Endodermal cell (in vitro differentiated cells): Measurements from ENCODE around the gene SGPP1. TPM values are rescaled to one million over a fixed set of nuclear protein-coding genes. Genes with fewer than 3 reads are reported as not detected.

Experiments used
- total RNA-seq, 2 donors: library from RNA; stranded (reverse); fragmentation: NEBNext Ultra II Directional in 1 of 2; extraction: Animal tissue kit (Norgen Biotek cat#: 25700) in 1 of 2; gene quantifications; 2 replicates in 1 of 2; 3 replicates in 1 of 2; pipeline ENCODE4 v1.2.1, GENCODE V29; 2021

The SGPP1 gene
- total RNA-seq, 2 donors from 2014 or later: 15.5 to 18.4 TPM

Other genes with a start within 250 kb of the SGPP1 start
- 10 to 100 TPM; 61.1 to 63.8 TPM for gene PPP2R5E, start 184.7 kb downstream of the SGPP1 start, total RNA-seq
- gene WDR89, start 86.2 kb downstream of the SGPP1 start, total RNA-seq: 10 to 100 TPM; 23.4 to 26.7 TPM
- gene SYNE2, start 124.9 kb upstream of the SGPP1 start, total RNA-seq: 10 to 100 TPM; 65.8 to 70.0 TPM